ENCODE measurements around the gene CCDC149. TPM values are rescaled to one million over a fixed set of nuclear protein-coding genes. Genes with fewer than 3 reads are reported as not detected.

Gene CCDC149
- total RNA-seq, 1 experiment from 2014 or later, result 3.6 TPM

DNA sequence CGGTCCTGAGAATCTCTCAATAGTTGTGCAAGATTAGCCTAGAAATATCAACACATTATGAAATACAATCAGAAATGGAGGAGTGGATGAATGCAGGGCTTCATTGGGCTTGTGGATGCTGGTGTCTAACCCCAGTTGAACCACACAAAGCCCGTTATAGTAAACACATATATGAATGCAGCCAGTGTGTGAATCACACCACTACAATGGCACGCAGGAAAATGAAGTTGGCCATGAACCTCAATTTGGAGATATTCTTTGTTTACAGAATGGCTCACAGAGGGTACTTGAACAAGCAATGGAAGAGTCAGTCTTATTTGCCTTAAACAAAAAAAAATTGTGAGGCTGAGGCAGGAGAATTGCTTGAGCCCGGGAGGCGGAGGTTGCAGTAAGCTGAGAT is 59.7 kb downstream of the CCDC149 start:
- H3K4me3 ChIP-seq (ENCODE audit: low read depth in 2 of 2, low read length in 2 of 2), result no peak overlapping the region
- no peaks in the 10 kb centered on the region for H3K9me3 ChIP-seq (ENCODE audit: control insufficient read depth, insufficient read depth, low read depth, low read length)
- H3K36me3 ChIP-seq (ENCODE audit: control insufficient read depth, insufficient read depth, low read length), result no peaks in the 10 kb centered on the region
- ATAC-seq (no peak), DNase-seq (ENCODE audit: low read depth, low spot score) (no peak)
- H3K27me3 ChIP-seq (ENCODE audit: control insufficient read depth, insufficient read depth, low read length), result no peaks in the 10 kb centered on the region
- intact Hi-C loops (cut with micrococcal nuclease; ENCODE audit: unreplicated experiment) (no loop called here), in situ Hi-C loops (cut with HindIII; ENCODE audit: low pct_unique_long_range_greater_than_20kb, low sequenced_read_pairs) (no loop called here)
- H3K27ac ChIP-seq (ENCODE audit: low read length), result no peak overlapping the region
- CTCF ChIA-PET, result interaction anchor here (0.7 kb wide), 1 partner anchor 352 kb away, joined by 5 read pairs; no protein-coding TSS in a partner anchor
- TF ChIP-seq, protein P1, sequence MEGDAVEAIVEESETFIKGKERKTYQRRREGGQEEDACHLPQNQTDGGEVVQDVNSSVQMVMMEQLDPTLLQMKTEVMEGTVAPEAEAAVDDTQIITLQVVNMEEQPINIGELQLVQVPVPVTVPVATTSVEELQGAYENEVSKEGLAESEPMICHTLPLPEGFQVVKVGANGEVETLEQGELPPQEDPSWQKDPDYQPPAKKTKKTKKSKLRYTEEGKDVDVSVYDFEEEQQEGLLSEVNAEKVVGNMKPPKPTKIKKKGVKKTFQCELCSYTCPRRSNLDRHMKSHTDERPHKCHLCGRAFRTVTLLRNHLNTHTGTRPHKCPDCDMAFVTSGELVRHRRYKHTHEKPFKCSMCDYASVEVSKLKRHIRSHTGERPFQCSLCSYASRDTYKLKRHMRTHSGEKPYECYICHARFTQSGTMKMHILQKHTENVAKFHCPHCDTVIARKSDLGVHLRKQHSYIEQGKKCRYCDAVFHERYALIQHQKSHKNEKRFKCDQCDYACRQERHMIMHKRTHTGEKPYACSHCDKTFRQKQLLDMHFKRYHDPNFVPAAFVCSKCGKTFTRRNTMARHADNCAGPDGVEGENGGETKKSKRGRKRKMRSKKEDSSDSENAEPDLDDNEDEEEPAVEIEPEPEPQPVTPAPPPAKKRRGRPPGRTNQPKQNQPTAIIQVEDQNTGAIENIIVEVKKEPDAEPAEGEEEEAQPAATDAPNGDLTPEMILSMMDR (IDR thresholded peaks at IDR 0.05), result no peak
- TF ChIP-seq TCF7L2 (IDR thresholded peaks at IDR 0.05; ENCODE audit: low read depth, low read length), result no peak
- TF ChIP-seq, protein P2, sequence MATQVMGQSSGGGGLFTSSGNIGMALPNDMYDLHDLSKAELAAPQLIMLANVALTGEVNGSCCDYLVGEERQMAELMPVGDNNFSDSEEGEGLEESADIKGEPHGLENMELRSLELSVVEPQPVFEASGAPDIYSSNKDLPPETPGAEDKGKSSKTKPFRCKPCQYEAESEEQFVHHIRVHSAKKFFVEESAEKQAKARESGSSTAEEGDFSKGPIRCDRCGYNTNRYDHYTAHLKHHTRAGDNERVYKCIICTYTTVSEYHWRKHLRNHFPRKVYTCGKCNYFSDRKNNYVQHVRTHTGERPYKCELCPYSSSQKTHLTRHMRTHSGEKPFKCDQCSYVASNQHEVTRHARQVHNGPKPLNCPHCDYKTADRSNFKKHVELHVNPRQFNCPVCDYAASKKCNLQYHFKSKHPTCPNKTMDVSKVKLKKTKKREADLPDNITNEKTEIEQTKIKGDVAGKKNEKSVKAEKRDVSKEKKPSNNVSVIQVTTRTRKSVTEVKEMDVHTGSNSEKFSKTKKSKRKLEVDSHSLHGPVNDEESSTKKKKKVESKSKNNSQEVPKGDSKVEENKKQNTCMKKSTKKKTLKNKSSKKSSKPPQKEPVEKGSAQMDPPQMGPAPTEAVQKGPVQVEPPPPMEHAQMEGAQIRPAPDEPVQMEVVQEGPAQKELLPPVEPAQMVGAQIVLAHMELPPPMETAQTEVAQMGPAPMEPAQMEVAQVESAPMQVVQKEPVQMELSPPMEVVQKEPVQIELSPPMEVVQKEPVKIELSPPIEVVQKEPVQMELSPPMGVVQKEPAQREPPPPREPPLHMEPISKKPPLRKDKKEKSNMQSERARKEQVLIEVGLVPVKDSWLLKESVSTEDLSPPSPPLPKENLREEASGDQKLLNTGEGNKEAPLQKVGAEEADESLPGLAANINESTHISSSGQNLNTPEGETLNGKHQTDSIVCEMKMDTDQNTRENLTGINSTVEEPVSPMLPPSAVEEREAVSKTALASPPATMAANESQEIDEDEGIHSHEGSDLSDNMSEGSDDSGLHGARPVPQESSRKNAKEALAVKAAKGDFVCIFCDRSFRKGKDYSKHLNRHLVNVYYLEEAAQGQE (IDR thresholded peaks at IDR 0.05; ENCODE audit: insufficient read depth in 1 of 2, low read depth in 2 of 2, low read length in 1 of 2), result no peak
- TF ChIP-seq POLR2AphosphoS5 (IDR thresholded peaks at IDR 0.05; ENCODE audit: low read depth, low read length), result no peak
- no peak for TF ChIP-seq SIN3A (IDR thresholded peaks at IDR 0.05; ENCODE audit: borderline replicate concordance, insufficient read depth, low read depth, low read length)
- no TSS peak for BruUV-seq (replicated peaks)
- POLR2A ChIA-PET, result interaction anchor here (0.7 kb wide), 1 partner anchor 166 kb away, joined by 10 read pairs; no protein-coding TSS in a partner anchor
- H3K4me1 ChIP-seq (ENCODE audit: control insufficient read depth, insufficient read depth, low read length), result no peaks in the 10 kb centered on the region

DNA sequence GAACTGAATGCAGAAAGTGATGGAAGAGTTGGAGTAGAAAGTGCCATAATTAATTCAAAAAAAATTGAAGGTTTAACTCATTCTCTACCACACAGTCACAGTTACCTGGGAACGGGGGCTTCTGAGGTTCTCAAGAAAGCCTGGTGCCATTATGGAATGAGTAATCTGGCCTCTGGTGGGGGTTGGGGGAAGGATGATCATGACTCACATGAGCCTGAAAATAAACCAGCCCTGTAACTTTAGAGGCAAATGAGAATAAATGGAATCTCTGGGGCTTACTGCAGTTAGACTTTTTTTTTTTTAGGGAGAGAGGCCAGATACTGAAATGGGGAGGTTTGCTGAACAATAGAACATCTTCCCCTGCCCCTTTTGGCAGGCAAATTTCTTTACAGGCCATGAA is 62.2 kb downstream of the CCDC149 start:
- intact Hi-C loops (cut with micrococcal nuclease; ENCODE audit: unreplicated experiment), result no loop called here
- no peaks in the 10 kb centered on the region for H3K4me1 ChIP-seq (ENCODE audit: control insufficient read depth, insufficient read depth, low read length)
- BruUV-seq (replicated peaks), result no TSS peak
- ATAC-seq, result no peak
- no peaks in the 10 kb centered on the region for H3K9me3 ChIP-seq (ENCODE audit: control insufficient read depth, insufficient read depth, low read depth, low read length)
- no peaks in the 10 kb centered on the region for H3K36me3 ChIP-seq (ENCODE audit: control insufficient read depth, insufficient read depth, low read length)
- ChIA-PET CTCF (no interaction called here), POLR2A (no interaction called here)
- no peak overlapping the region for H3K4me3 ChIP-seq (ENCODE audit: low read depth in 2 of 2, low read length in 2 of 2)
- TF ChIP-seq POLR2AphosphoS5 (IDR thresholded peaks at IDR 0.05; ENCODE audit: low read depth, low read length), result no peak
- TF ChIP-seq, protein P1 (IDR thresholded peaks at IDR 0.05), result no peak
- TF ChIP-seq, protein P2 (IDR thresholded peaks at IDR 0.05; ENCODE audit: insufficient read depth in 1 of 2, low read depth in 2 of 2, low read length in 1 of 2), result no peak
- TF ChIP-seq TCF7L2 (IDR thresholded peaks at IDR 0.05; ENCODE audit: low read depth, low read length), result no peak
- no peak for TF ChIP-seq SIN3A (IDR thresholded peaks at IDR 0.05; ENCODE audit: borderline replicate concordance, insufficient read depth, low read depth, low read length)
- no peak overlapping the region for H3K27ac ChIP-seq (ENCODE audit: low read length)
- in situ Hi-C loops (cut with HindIII; ENCODE audit: low pct_unique_long_range_greater_than_20kb, low sequenced_read_pairs), result no loop called here
- DNase-seq (ENCODE audit: low read depth, low spot score), result no peak
- H3K27me3 ChIP-seq (ENCODE audit: control insufficient read depth, insufficient read depth, low read length), result no peaks in the 10 kb centered on the region

Measured in Panc1 (cell line).